HG03139 (cell line): ENCODE data around the gene PLIN1.
A peak's percentile ranks its signal among the peaks of the same experiment; 100 is the strongest.
"Not testable (repeated sequence)": the region's sequence is repeated elsewhere in the genome, so short reads cannot be mapped to it uniquely, and the experiment has no call there.

Experiments
- ATAC-seq: cut with Tn5 transposase; IDR thresholded peaks from one replicate; pipeline ENCODE4 v1.9.1; 2021; ENCODE audit not compliant: unreplicated experiment

The PLIN1 gene

GRCh38 chr15:89679212-89679611 lies at the start of gene PLIN1:
Gene PLIN1, minus strand, starts transcription at chr15:89679367. Its CDS starts 1,878 bp downstream, at chr15:89677489.
- no peak for ATAC-seq

- no peak for ATAC-seq
Observed at GRCh38 chr15:89728254-89728653, 49.1 kb upstream of the PLIN1 start.

- ATAC-seq, result no peak
Observed at GRCh38 chr15:89725064-89725463, 45.9 kb upstream of the PLIN1 start.

GRCh38 chr15:89724621-89725020 lies 45.5 kb upstream of the PLIN1 start:
- ATAC-seq, result no peak

GRCh38 chr15:89723031-89723430 lies 43.9 kb upstream of the PLIN1 start:
- ATAC-seq, result no peak

- no peak for ATAC-seq
Observed at GRCh38 chr15:89714775-89715174, 35.6 kb upstream of the PLIN1 start.

- no peak for ATAC-seq
Observed at GRCh38 chr15:89707577-89707976, 28.4 kb upstream of the PLIN1 start.

GRCh38 chr15:89704411-89704810 lies 25.2 kb upstream of the PLIN1 start:
- ATAC-seq, result no peak

GRCh38 chr15:89695198-89695597 lies 16.0 kb upstream of the PLIN1 start:
- no peak for ATAC-seq

- no peak for ATAC-seq
Observed at GRCh38 chr15:89693696-89694095, 14.5 kb upstream of the PLIN1 start.

GRCh38 chr15:89693091-89693490 lies 13.9 kb upstream of the PLIN1 start:
- no peak for ATAC-seq

- peak; percentile 80 for ATAC-seq
Observed at GRCh38 chr15:89690276-89691218, 11.4 kb upstream of the PLIN1 start, which contains the start of the genes PEX11A and WDR93. Gene PEX11A, minus strand, starts transcription at chr15:89690754. Its CDS starts 122 bp downstream, at chr15:89690632. Gene WDR93, plus strand, starts transcription at chr15:89690811. Its CDS starts 10,936 bp downstream, at chr15:89701747.

- not testable (repeated sequence) for ATAC-seq
Observed at GRCh38 chr15:89689930-89690275, 10.7 kb upstream of the PLIN1 start.

- ATAC-seq, result no peak
Observed at GRCh38 chr15:89686522-89686921, 7.4 kb upstream of the PLIN1 start.

GRCh38 chr15:89685995-89686394 lies 6.8 kb upstream of the PLIN1 start:
- no peak for ATAC-seq

GRCh38 chr15:89681146-89681545 lies 2.0 kb upstream of the PLIN1 start:
- ATAC-seq, result no peak

GRCh38 chr15:89680282-89680873 lies 1.2 kb upstream of the PLIN1 start:
- no peak for ATAC-seq

GRCh38 chr15:89677381-89677780 lies 1.8 kb downstream of the PLIN1 start:
- ATAC-seq, result no peak

- no peak for ATAC-seq
Observed at GRCh38 chr15:89675606-89676005, 3.6 kb downstream of the PLIN1 start.

- ATAC-seq, result no peak
Observed at GRCh38 chr15:89674526-89674925, 4.6 kb downstream of the PLIN1 start.

- ATAC-seq, result no peak
Observed at GRCh38 chr15:89673165-89673512, 6.0 kb downstream of the PLIN1 start.
